Keratinocyte (primary cell): ENCODE data around the gene ZBTB3. TPM values are rescaled to one million over a fixed set of nuclear protein-coding genes. Genes with fewer than 3 reads are reported as not detected.

Experiments used
- DNase-seq: peaks from one replicate; pipeline ENCODE4 v3.0.0-alpha.2; 2011; ENCODE audit warnings: low read depth, missing footprints, low spot score
- FAIRE-seq: peaks from 2 replicates; lab custom pipeline; 2011; peaks lifted over from hg19 to GRCh38; lab: Jason Lieb, UNC
- H2AFZ ChIP-seq: 2 replicates; pipeline ENCODE4 v1.6.0; 2012; ENCODE audit warnings: low read length, control low read depth, inconsistent platforms; ENCODE audit not compliant: control insufficient read depth
- H3K27ac ChIP-seq: 2 replicates; pipeline ENCODE4 v1.5.1; 2011; ENCODE audit warnings: low read length; ENCODE audit not compliant: control insufficient read depth, insufficient read depth
- H3K27me3 ChIP-seq: 3 replicates; pipeline ENCODE4 v1.6.0; 2011; ENCODE audit warnings: low read length; ENCODE audit not compliant: control insufficient read depth, insufficient read depth; ENCODE audit errors: extremely low read depth
- H3K36me3 ChIP-seq, 2 experiments: 2 replicates in 1 of 2; 3 replicates in 1 of 2; pipeline ENCODE4 v1.5.1; 2011; ENCODE audit warnings: low read length in 2 of 2, mild to moderate bottlenecking in 1 of 2; ENCODE audit not compliant: control insufficient read depth in 2 of 2, insufficient read depth in 2 of 2; ENCODE audit errors: extremely low read depth in 1 of 2
- H3K4me1 ChIP-seq: 3 replicates; pipeline ENCODE4 v1.5.1; 2011; ENCODE audit warnings: low read length; ENCODE audit not compliant: control insufficient read depth, insufficient read depth; ENCODE audit errors: extremely low read depth
- H3K4me2 ChIP-seq: 3 replicates; pipeline ENCODE4 v1.6.0; 2011; ENCODE audit warnings: low read depth, low read length; ENCODE audit not compliant: control insufficient read depth, insufficient read depth; ENCODE audit errors: extremely low read depth
- H3K4me3 ChIP-seq, 3 experiments: fragments of 200-600 bp in 1 of 3; sonication (generic) in 1 of 3; 2 replicates in 2 of 3; 3 replicates in 1 of 3; pipeline ENCODE4 v1.5.1; 2011 to 2016; ENCODE audit warnings: low read length in 3 of 3, mild to moderate bottlenecking in 3 of 3, control low read depth in 2 of 3, inconsistent platforms in 1 of 3, low read depth in 1 of 3, mixed read lengths in 1 of 3, mixed run types in 1 of 3, moderate library complexity in 1 of 3; ENCODE audit not compliant: control insufficient read depth in 2 of 3, insufficient read depth in 2 of 3; ENCODE audit errors: extremely low read depth in 1 of 3
- H3K79me2 ChIP-seq: 2 replicates; pipeline ENCODE4 v1.6.0; 2012; ENCODE audit warnings: low read length; ENCODE audit not compliant: control insufficient read depth, insufficient read depth
- H3K9ac ChIP-seq: 3 replicates; pipeline ENCODE4 v1.6.0; 2011; ENCODE audit warnings: low read length; ENCODE audit not compliant: control insufficient read depth, insufficient read depth; ENCODE audit errors: extremely low read depth
- H3K9me1 ChIP-seq: 3 replicates; pipeline ENCODE4 v1.6.0; 2011; ENCODE audit warnings: low read length; ENCODE audit not compliant: control insufficient read depth, insufficient read depth; ENCODE audit errors: extremely low read depth
- H3K9me3 ChIP-seq: 2 replicates; pipeline ENCODE4 v1.5.1; 2012; ENCODE audit warnings: low read depth, low read length; ENCODE audit not compliant: control insufficient read depth
- H4K20me1 ChIP-seq: 3 replicates; pipeline ENCODE4 v1.6.0; 2011; ENCODE audit warnings: low read length; ENCODE audit not compliant: control insufficient read depth, insufficient read depth; ENCODE audit errors: extremely low read depth
- CTCF ChIP-seq, 3 experiments: IDR thresholded peaks in 1 of 3; conservative IDR thresholded peaks in 1 of 3; optimal IDR thresholded peaks in 1 of 3; 2 replicates in 2 of 3; 3 replicates in 1 of 3; pipeline versions ENCODE3 to v1.5.1; 2011; ENCODE audit warnings: low read length in 3 of 3, mild to moderate bottlenecking in 3 of 3, moderate library complexity in 2 of 3, control low read depth in 1 of 3, inconsistent platforms in 1 of 3; ENCODE audit not compliant: insufficient read depth in 2 of 3; ENCODE audit errors: extremely low read depth in 1 of 3
- EZH2 ChIP-seq: IDR thresholded peaks from one replicate; pipeline ENCODE4 v1.6.1; 2012; ENCODE audit warnings: inconsistent platforms, mild to moderate bottlenecking, low read length, moderate library complexity
- dilution Hi-C: fragments of 300-500 bp; cut with MboI; formaldehyde crosslinking; loops from one replicate; pipeline ENCODE4 v1.7.0; 2020; ENCODE audit warnings: low sequenced_read_pairs; ENCODE audit not compliant: extremely low pct_ligation_motif_present
- polyA plus RNA-seq, 5 experiments: library from polyadenylated mRNA; depleted of rRNA in 3 of 5; stranded (reverse) in 3 of 5; stranded (forward) in 1 of 5; unstranded in 1 of 5; fragments of >200 nt; gene quantifications; 1 replicate in 1 of 5; 2 replicates in 3 of 5; 3 replicates in 1 of 5; pipeline versions ENCODE4 v1.2.1 to v1.2.3, GENCODE V29; 2011 to 2012; ENCODE audit warnings: missing spikeins in 2 of 5, low read depth in 1 of 5, low replicate concordance in 1 of 5

Gene ZBTB3
- polyA plus RNA-seq, 1 donor (not counting 4 experiments of a cell fraction or from before 2014, with no cell fraction given) = 3.4 TPM

- Histone ChIP-seq H3K27me3 (no peaks in the 10 kb centered on the region), H3K9me3 (no peaks in the 10 kb centered on the region), H3K9ac (peak overlapping the region; percentile 88), H3K27ac (peak overlapping the region; percentile 93), H2AFZ (no peak overlapping the region), H3K36me3 (peaks cover 4 to 17% of the 10 kb centered on the region in 2 experiments), H4K20me1 (no peaks in the 10 kb centered on the region), H3K4me2 (peak overlapping the region; percentile 99), H3K4me1 (peaks cover 36% of the 10 kb centered on the region), H3K79me2 (no peaks in the 10 kb centered on the region), H3K9me1 (no peaks in the 10 kb centered on the region), H3K4me3 (peak overlapping the region in 1 of 3 experiments; percentile 84)
- dilution Hi-C loops = no loop called here
- TF ChIP-seq CTCF (optimal IDR thresholded peaks at IDR 0.05 in 1 of 3, IDR thresholded peaks at IDR 0.05 in 1 of 3, conservative IDR thresholded peaks at IDR 0.05 in 1 of 3; ENCODE audit: extremely low read depth in 1 of 3, insufficient read depth in 2 of 3, low read length in 3 of 3) (no peak), EZH2 (no peak)
- no peak for DNase-seq
- no peak for FAIRE-seq
Measured at GRCh38 chr11:62708392-62708791, 45.6 kb downstream of the ZBTB3 start.

GRCh38 chr11:62707277-62707861 is 46.6 kb downstream of the ZBTB3 start, which contains the start of the genes BSCL2 and GNG3:
BSCL2 (minus strand) TSS chr11:62707424; CDS start chr11:62707195, 229 bp downstream.
GNG3 (plus strand) TSS chr11:62707676; CDS start chr11:62708296, 620 bp downstream.
- no peaks in the 10 kb centered on the region for H3K27me3 ChIP-seq
- peaks cover 36% of the 10 kb centered on the region for H3K4me1 ChIP-seq
- H3K27ac ChIP-seq = peak within 1 kb of the TSS; percentile 93
- H3K9me1 ChIP-seq = no peaks in the 10 kb centered on the region
- dilution Hi-C loops = no loop called here
- DNase-seq (no peak), FAIRE-seq (no peak)
- H4K20me1 ChIP-seq = no peaks in the 10 kb centered on the region
- H2AFZ ChIP-seq = peak within 1 kb of the TSS; percentile 77
- H3K9me3 ChIP-seq = no peaks in the 10 kb centered on the region
- H3K36me3 ChIP-seq = peaks cover 4 to 13% of the 10 kb centered on the region in 2 experiments
- H3K4me2 ChIP-seq = peak within 1 kb of the TSS; percentile 99
- no peak for TF ChIP-seq EZH2
- TF ChIP-seq CTCF (optimal IDR thresholded peaks at IDR 0.05 in 1 of 3, IDR thresholded peaks at IDR 0.05 in 1 of 3, conservative IDR thresholded peaks at IDR 0.05 in 1 of 3; ENCODE audit: extremely low read depth in 1 of 3, insufficient read depth in 2 of 3, low read length in 3 of 3) = no peak
- H3K4me3 ChIP-seq = peak within 1 kb of the TSS; percentile 31 to 59 (median 53)
- H3K9ac ChIP-seq = peak within 1 kb of the TSS; percentile 88
- H3K79me2 ChIP-seq = no peaks in the 10 kb centered on the region
